ENCODE measurements around the gene SPTBN1.

Gene SPTBN1

GRCh38 chr2:54541995-54542394, 85.9 kb downstream of the SPTBN1 start:
- ATAC-seq = no peak
- TF ChIP-seq TSHZ2 (CRISPR knock-in tag; IDR thresholded peaks at IDR 0.05) (no peak), RARB (CRISPR knock-in tag; IDR thresholded peaks at IDR 0.05) (no peak), PATZ1 (CRISPR knock-in tag; IDR thresholded peaks at IDR 0.05; ENCODE audit: borderline replicate concordance) (no peak), OSR1 (CRISPR knock-in tag; IDR thresholded peaks at IDR 0.05) (no peak), ZNF70 (CRISPR knock-in tag; IDR thresholded peaks at IDR 0.05) (no peak), ZFP30 (CRISPR knock-in tag; IDR thresholded peaks at IDR 0.05) (no peak), TOX (CRISPR knock-in tag; IDR thresholded peaks at IDR 0.05; ENCODE audit: borderline replicate concordance) (no peak), PPARA (CRISPR knock-in tag; IDR thresholded peaks at IDR 0.05; ENCODE audit: borderline replicate concordance) (no peak), BACH2 (CRISPR knock-in tag; IDR thresholded peaks at IDR 0.05; ENCODE audit: borderline replicate concordance) (no peak), TCF4 (CRISPR knock-in tag; IDR thresholded peaks at IDR 0.05; ENCODE audit: borderline replicate concordance) (no peak), CSDC2 (CRISPR knock-in tag; IDR thresholded peaks at IDR 0.05) (no peak), ESRRG (CRISPR knock-in tag; IDR thresholded peaks at IDR 0.05) (no peak), ZFP3 (CRISPR knock-in tag; IDR thresholded peaks at IDR 0.05) (no peak), CREB5 (CRISPR knock-in tag; IDR thresholded peaks at IDR 0.05; ENCODE audit: low read depth) (no peak)

- no peak for ATAC-seq
Observed at GRCh38 chr2:54543733-54544396, 87.7 kb downstream of the SPTBN1 start.

GRCh38 chr2:54545702-54546450, 89.7 kb downstream of the SPTBN1 start:
- peak; percentile 31; the same call in 1 of the 3 replicates for ATAC-seq
- TF ChIP-seq CSDC2 (CRISPR knock-in tag; IDR thresholded peaks at IDR 0.05) = no peak
- TF ChIP-seq CREB5 (CRISPR knock-in tag; IDR thresholded peaks at IDR 0.05; ENCODE audit: low read depth) = no peak
- TF ChIP-seq ZNF70 (CRISPR knock-in tag; IDR thresholded peaks at IDR 0.05) = no peak
- TF ChIP-seq ZFP30 (CRISPR knock-in tag; IDR thresholded peaks at IDR 0.05) = no peak
- TF ChIP-seq ARNTL (CRISPR knock-in tag; IDR thresholded peaks at IDR 0.05; ENCODE audit: borderline replicate concordance, low read depth) = no peak
- no peak for TF ChIP-seq ZC3H10 (CRISPR knock-in tag; IDR thresholded peaks at IDR 0.05)
- no peak for TF ChIP-seq PPARA (CRISPR knock-in tag; IDR thresholded peaks at IDR 0.05; ENCODE audit: borderline replicate concordance)
- no peak for TF ChIP-seq ZNF8 (CRISPR knock-in tag; IDR thresholded peaks at IDR 0.05)
- TF ChIP-seq SNAI2 (CRISPR knock-in tag; IDR thresholded peaks at IDR 0.05) = no peak
- no peak for TF ChIP-seq CSRNP3 (CRISPR knock-in tag; IDR thresholded peaks at IDR 0.05)

More at GRCh38 chr2:54543733-54544396, 87.7 kb downstream of the SPTBN1 start:
- TF ChIP-seq ISL1 (CRISPR knock-in tag; IDR thresholded peaks at IDR 0.05) (peak; percentile 18; the same call in 1 of the 2 replicates), TSHZ2 (CRISPR knock-in tag; IDR thresholded peaks at IDR 0.05) (no peak)
